ENCODE results near the gene HSPB3.

HSPB3 gene

GRCh38 chr5:54491326-54491725 lies 35.8 kb downstream of the HSPB3 start:
- H3K4me3 ChIP-seq (ENCODE audit: low read length), result no peak overlapping the region
- DNase-seq (ENCODE audit: low read depth), result no peak
- no peak for TF ChIP-seq CTCF (conservative IDR thresholded peaks at IDR 0.05; ENCODE audit: low read depth, low read length)

GRCh38 chr5:54492178-54492577 lies 36.7 kb downstream of the HSPB3 start:
- no peak for DNase-seq (ENCODE audit: low read depth)
- TF ChIP-seq CTCF (conservative IDR thresholded peaks at IDR 0.05; ENCODE audit: low read depth, low read length), result no peak

GRCh38 chr5:54495027-54495426 lies 39.5 kb downstream of the HSPB3 start:
- H3K4me3 ChIP-seq (ENCODE audit: low read length), result no peak overlapping the region
- no peak for TF ChIP-seq CTCF (conservative IDR thresholded peaks at IDR 0.05; ENCODE audit: low read depth, low read length)
- DNase-seq (ENCODE audit: low read depth), result no peak

More at GRCh38 chr5:54492178-54492577, 36.7 kb downstream of the HSPB3 start:
- no peak overlapping the region for H3K4me3 ChIP-seq (ENCODE audit: low read length)
